Measurements from ENCODE around the gene PPP2CA.
"Not testable (repeated sequence)": the region's sequence is repeated elsewhere in the genome, so short reads cannot be mapped to it uniquely, and the experiment has no call there.

Gene PPP2CA

DNA sequence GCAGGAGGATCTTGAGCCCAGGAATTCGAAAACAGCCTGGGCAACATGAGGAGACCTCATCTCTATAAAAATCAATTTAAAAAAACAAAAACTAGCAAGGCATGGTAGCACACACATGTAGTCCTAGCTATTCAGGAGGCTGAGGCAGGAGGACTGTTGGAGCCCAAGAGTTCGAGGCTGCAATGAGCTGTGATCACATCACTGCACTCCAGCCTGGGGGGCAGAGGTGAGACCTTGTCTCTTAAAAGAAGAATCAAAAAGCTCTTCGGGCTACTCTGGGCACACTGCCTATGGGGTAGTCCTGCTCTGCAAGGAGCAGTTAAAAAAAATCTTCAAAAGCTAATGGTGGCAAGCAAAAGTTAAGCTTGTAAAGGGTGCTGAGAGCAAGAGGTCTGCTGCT is 72.6 kb downstream of the PPP2CA start:
- DNase-seq (ENCODE audit: extremely low read depth, insufficient read length): no peak
- no peak for TF ChIP-seq CTCF (IDR thresholded peaks at IDR 0.05; ENCODE audit: insufficient read depth, low read length, poor library complexity, severe bottlenecking)
- no peak overlapping the region for H3K4me3 ChIP-seq (replicated peaks; ENCODE audit: low read depth, low read length)
- H3K27me3 ChIP-seq (replicated peaks; ENCODE audit: control insufficient read depth, insufficient read depth, low read length): no peaks in the 10 kb centered on the region
- H3K36me3 ChIP-seq (ENCODE audit: control insufficient read depth, insufficient read depth, low read length): peaks cover 17% of the 10 kb centered on the region

- DNase-seq (ENCODE audit: extremely low read depth, insufficient read length); H3K27me3 ChIP-seq (replicated peaks; ENCODE audit: control insufficient read depth, insufficient read depth, low read length); H3K4me3 ChIP-seq (replicated peaks; ENCODE audit: low read depth, low read length): not testable (repeated sequence)
- H3K36me3 ChIP-seq (ENCODE audit: control insufficient read depth, insufficient read depth, low read length): peaks cover 17% of the 10 kb centered on the region
These were observed 73.6 kb downstream of the PPP2CA start for GRCh38 chr5:134152173-134152832.

- Histone ChIP-seq H3K27me3 (replicated peaks; ENCODE audit: control insufficient read depth, insufficient read depth, low read length) (no peaks in the 10 kb centered on the region), H3K36me3 (ENCODE audit: control insufficient read depth, insufficient read depth, low read length) (peaks cover 20% of the 10 kb centered on the region), H3K4me3 (replicated peaks; ENCODE audit: low read depth, low read length) (no peak overlapping the region)
- no peak for TF ChIP-seq CTCF (IDR thresholded peaks at IDR 0.05; ENCODE audit: insufficient read depth, low read length, poor library complexity, severe bottlenecking)
- no peak for DNase-seq (ENCODE audit: extremely low read depth, insufficient read length)
These were observed 74.2 kb downstream of the PPP2CA start for GRCh38 chr5:134151723-134152122.

GRCh38 chr5:134149571-134150303 is 76.1 kb downstream of the PPP2CA start:
- no peak overlapping the region for H3K4me3 ChIP-seq (replicated peaks; ENCODE audit: low read depth, low read length)
- TF ChIP-seq CTCF (IDR thresholded peaks at IDR 0.05; ENCODE audit: insufficient read depth, low read length, poor library complexity, severe bottlenecking): no peak
- H3K27me3 ChIP-seq (replicated peaks; ENCODE audit: control insufficient read depth, insufficient read depth, low read length): no peaks in the 10 kb centered on the region
- H3K36me3 ChIP-seq (ENCODE audit: control insufficient read depth, insufficient read depth, low read length): peaks cover 28% of the 10 kb centered on the region
- no peak for DNase-seq (ENCODE audit: extremely low read depth, insufficient read length)

- DNase-seq (ENCODE audit: extremely low read depth, insufficient read length): no peak
- H3K4me3 ChIP-seq (replicated peaks; ENCODE audit: low read depth, low read length): no peak overlapping the region
- peaks cover 33% of the 10 kb centered on the region for H3K36me3 ChIP-seq (ENCODE audit: control insufficient read depth, insufficient read depth, low read length)
- no peaks in the 10 kb centered on the region for H3K27me3 ChIP-seq (replicated peaks; ENCODE audit: control insufficient read depth, insufficient read depth, low read length)
- no peak for TF ChIP-seq CTCF (IDR thresholded peaks at IDR 0.05; ENCODE audit: insufficient read depth, low read length, poor library complexity, severe bottlenecking)
These were observed 76.8 kb downstream of the PPP2CA start for GRCh38 chr5:134148986-134149539.

- Histone ChIP-seq H3K4me3 (replicated peaks; ENCODE audit: low read depth, low read length) (no peak overlapping the region), H3K36me3 (ENCODE audit: control insufficient read depth, insufficient read depth, low read length) (peaks cover 35% of the 10 kb centered on the region), H3K27me3 (replicated peaks; ENCODE audit: control insufficient read depth, insufficient read depth, low read length) (no peaks in the 10 kb centered on the region)
- no peak for TF ChIP-seq CTCF (IDR thresholded peaks at IDR 0.05; ENCODE audit: insufficient read depth, low read length, poor library complexity, severe bottlenecking)
- DNase-seq (ENCODE audit: extremely low read depth, insufficient read length): no peak
These were observed 77.6 kb downstream of the PPP2CA start for GRCh38 chr5:134148316-134148715.

Data from GM06990 (cell line).